Measurements from ENCODE around the gene SPTLC3. TPM values are rescaled to one million over a fixed set of nuclear protein-coding genes. Genes with fewer than 3 reads are reported as not detected.

Gene SPTLC3
- total RNA-seq, 2 donors from 2014 or later, result 5.3 to 18.4 TPM

- no peak for TF ChIP-seq CTCF (IDR thresholded peaks at IDR 0.05)
- no peak for TF ChIP-seq POLR2A (IDR thresholded peaks at IDR 0.05)
- Histone ChIP-seq H3K27me3 (no peaks in the 10 kb centered on the region), H3K27ac (no peak overlapping the region), H3K4me1 (no peaks in the 10 kb centered on the region), H3K9me3 (no peaks in the 10 kb centered on the region), H3K36me3 (replicated peaks in 1 of 2; ENCODE audit: insufficient read depth in 1 of 2, low read depth in 2 of 2) (no peaks in the 10 kb centered on the region), H3K4me3 (no peak overlapping the region)
- intact Hi-C loops (cut with DNase I), result no loop called here
- ATAC-seq (no peak), DNase-seq (no peak)
Measured at GRCh38 chr20:12965212-12965869, 43.4 kb upstream of the SPTLC3 start.

- no peak overlapping the region for H3K27ac ChIP-seq
- no peak for TF ChIP-seq CTCF (IDR thresholded peaks at IDR 0.05)
- no peak for TF ChIP-seq POLR2A (IDR thresholded peaks at IDR 0.05)
- H3K4me3 ChIP-seq, result no peak overlapping the region
- DNase-seq (no peak), ATAC-seq (no peak)
- no peaks in the 10 kb centered on the region for H3K27me3 ChIP-seq
- no peaks in the 10 kb centered on the region for H3K9me3 ChIP-seq
- H3K4me1 ChIP-seq, result no peaks in the 10 kb centered on the region
- WGBS, 2 donors, result 71 to 79% methylated on average over 4 of the region's 4 CpGs
- H3K36me3 ChIP-seq (replicated peaks in 1 of 2; ENCODE audit: insufficient read depth in 1 of 2, low read depth in 2 of 2), result no peaks in the 10 kb centered on the region
- intact Hi-C loops (cut with DNase I), result no loop called here
Measured at GRCh38 chr20:12965870-12966251, 42.9 kb upstream of the SPTLC3 start.

GRCh38 chr20:12966468-12967085 is 42.2 kb upstream of the SPTLC3 start:
- DNase-seq, result no peak
- Histone ChIP-seq H3K27me3 (no peaks in the 10 kb centered on the region), H3K4me1 (no peaks in the 10 kb centered on the region), H3K4me3 (no peak overlapping the region), H3K9me3 (no peaks in the 10 kb centered on the region), H3K27ac (no peak overlapping the region), H3K36me3 (replicated peaks in 1 of 2; ENCODE audit: insufficient read depth in 1 of 2, low read depth in 2 of 2) (no peaks in the 10 kb centered on the region)
- intact Hi-C loops (cut with DNase I), result no loop called here
- 0 to 82% methylated on average over 1 of the region's 1 CpG for WGBS, 2 donors
- ATAC-seq, result no peak
- TF ChIP-seq POLR2A (IDR thresholded peaks at IDR 0.05), result no peak
- TF ChIP-seq CTCF (IDR thresholded peaks at IDR 0.05), result peak in 6 of 7 experiments; percentile 12 to 41 (median 28)

- H3K27me3 ChIP-seq, result no peaks in the 10 kb centered on the region
- no peak for ATAC-seq
- no peak for DNase-seq
- intact Hi-C loops (cut with DNase I), result no loop called here
- TF ChIP-seq POLR2A (IDR thresholded peaks at IDR 0.05) (no peak), CTCF (IDR thresholded peaks at IDR 0.05) (no peak)
- H3K4me1 ChIP-seq, result no peaks in the 10 kb centered on the region
- H3K36me3 ChIP-seq (replicated peaks in 1 of 2; ENCODE audit: insufficient read depth in 1 of 2, low read depth in 2 of 2), result no peaks in the 10 kb centered on the region
- no peak overlapping the region for H3K27ac ChIP-seq
- H3K4me3 ChIP-seq, result no peak overlapping the region
- H3K9me3 ChIP-seq, result no peaks in the 10 kb centered on the region
Measured at GRCh38 chr20:12967932-12968331, 40.8 kb upstream of the SPTLC3 start.

- TF ChIP-seq POLR2A (IDR thresholded peaks at IDR 0.05), result no peak
- Histone ChIP-seq H3K4me1 (no peaks in the 10 kb centered on the region), H3K27me3 (no peaks in the 10 kb centered on the region), H3K9me3 (no peaks in the 10 kb centered on the region), H3K36me3 (replicated peaks in 1 of 2; ENCODE audit: insufficient read depth in 1 of 2, low read depth in 2 of 2) (no peaks in the 10 kb centered on the region), H3K4me3 (no peak overlapping the region), H3K27ac (no peak overlapping the region)
- WGBS, 2 donors, result 80 to 87% methylated on average over 4 of the region's 4 CpGs
- intact Hi-C loops (cut with DNase I), result no loop called here
- DNase-seq (no peak), ATAC-seq (no peak)
Measured at GRCh38 chr20:12968472-12968871, 40.3 kb upstream of the SPTLC3 start.
